Embryonic facial prominence (tissue), 1 donor: ENCODE data around the gene ATF7IP2.

Experiments
- DNase-seq: peaks from one replicate; pipeline ENCODE4 v3.0.0-alpha.2; 2016; ENCODE audit errors: extremely low spot score

ATF7IP2 gene

GRCh38 chr16:10511829-10512228, 126.0 kb downstream of the ATF7IP2 start:
- DNase-seq, result no peak

- DNase-seq, result peak; percentile 18
Measured at GRCh38 chr16:10514369-10515055, 128.7 kb downstream of the ATF7IP2 start.

- no peak for DNase-seq
Measured at GRCh38 chr16:10517868-10518267, 132.0 kb downstream of the ATF7IP2 start.

GRCh38 chr16:10518479-10519041, 132.7 kb downstream of the ATF7IP2 start:
- no peak for DNase-seq

GRCh38 chr16:10519297-10519696, 133.4 kb downstream of the ATF7IP2 start:
- DNase-seq, result no peak

- DNase-seq, result no peak
Measured at GRCh38 chr16:10519929-10520868, 134.3 kb downstream of the ATF7IP2 start.

GRCh38 chr16:10520869-10521578, 135.2 kb downstream of the ATF7IP2 start:
- no peak for DNase-seq

GRCh38 chr16:10521681-10522274, 135.9 kb downstream of the ATF7IP2 start:
- no peak for DNase-seq

GRCh38 chr16:10522966-10523365, 137.1 kb downstream of the ATF7IP2 start:
- DNase-seq, result no peak

GRCh38 chr16:10525214-10525825, 139.5 kb downstream of the ATF7IP2 start:
- DNase-seq, result no peak

- DNase-seq, result no peak
Measured at GRCh38 chr16:10526962-10527361, 141.1 kb downstream of the ATF7IP2 start.

- DNase-seq, result no peak
Measured at GRCh38 chr16:10528635-10529034, 142.8 kb downstream of the ATF7IP2 start.

- DNase-seq, result no peak
Measured at GRCh38 chr16:10529895-10530669, 144.2 kb downstream of the ATF7IP2 start.

GRCh38 chr16:10530685-10531084, 144.8 kb downstream of the ATF7IP2 start:
- DNase-seq, result no peak

- DNase-seq, result no peak
Measured at GRCh38 chr16:10531582-10531981, 145.7 kb downstream of the ATF7IP2 start.
